Vagina (tissue), 2 donors: Measurements from ENCODE around the gene INTU.

ENCODE experiments used
- CTCF ChIP-seq, 3 experiments: fragments of 450-650 bp in 2 of 3; fragments of 200-600 bp in 1 of 3; sonication (generic) in 1 of 3; IDR thresholded peaks; one replicate each; pipeline ENCODE4 v1.5.1; 2017 to 2019; ENCODE audit warnings: antibody characterized with exemption in 3 of 3, mild to moderate bottlenecking in 2 of 3, moderate library complexity in 2 of 3
- POLR2A ChIP-seq, 2 donors: fragments of 450-650 bp; IDR thresholded peaks; one replicate each; pipeline ENCODE4 v1.6.1; 2017; ENCODE audit warnings: antibody characterized with exemption in 2 of 2, mild to moderate bottlenecking in 2 of 2, moderate library complexity in 2 of 2
- POLR2AphosphoS5 ChIP-seq, 2 donors: sonication (generic); formaldehyde crosslinking; IDR thresholded peaks; one replicate each; pipeline ENCODE4 v1.9.0; 2017; ENCODE audit warnings: antibody characterized with exemption in 2 of 2, mild to moderate bottlenecking in 2 of 2, low read depth in 1 of 2; ENCODE audit not compliant: insufficient read depth in 1 of 2

GRCh38 chr4:127771535-127772275 lies 138.9 kb downstream of the INTU start:
- TF ChIP-seq CTCF (IDR thresholded peaks at IDR 0.05), result no peak
- no peak for TF ChIP-seq POLR2AphosphoS5 (IDR thresholded peaks at IDR 0.05; ENCODE audit: insufficient read depth in 1 of 2, low read depth in 1 of 2)
- no peak for TF ChIP-seq POLR2A (IDR thresholded peaks at IDR 0.05)
